ENCODE results near the gene RTEL1.
"Not testable (repeated sequence)": the region's sequence is repeated elsewhere in the genome, so short reads cannot be mapped to it uniquely, and the experiment has no call there.

The RTEL1 gene

DNA sequence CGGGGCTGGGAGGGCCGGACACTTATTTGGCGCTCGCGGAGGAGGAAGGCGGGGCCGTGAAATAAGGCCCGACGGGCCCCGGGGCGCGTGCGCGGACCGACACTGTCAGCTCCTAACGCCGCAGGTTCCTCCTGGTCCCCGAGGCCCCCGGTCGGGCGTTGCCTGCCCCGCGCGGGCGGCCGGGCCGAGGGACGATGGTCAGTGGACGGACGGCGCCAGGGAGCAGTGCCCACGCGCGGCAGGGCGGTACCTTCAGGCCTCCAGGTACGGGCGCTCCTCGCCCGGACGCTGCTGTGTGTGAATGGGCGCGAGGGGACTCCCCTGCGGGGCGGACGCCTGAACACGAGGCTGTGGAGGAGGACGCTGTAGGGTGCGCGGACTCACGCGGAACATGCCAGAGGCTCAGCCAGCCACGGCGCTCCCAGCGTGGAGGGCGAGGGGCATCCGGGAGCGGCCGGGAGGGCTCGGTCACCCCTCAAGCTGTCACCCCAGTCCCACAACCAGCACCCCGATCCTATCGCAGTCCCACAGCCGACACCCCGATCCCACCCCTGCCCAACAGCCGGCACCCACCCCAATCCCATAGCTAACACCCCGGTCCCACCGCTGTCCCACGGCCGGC is 30.9 kb upstream of the RTEL1 start:
- DNase-seq (ENCODE audit: low read depth), result peak; percentile 91

DNA sequence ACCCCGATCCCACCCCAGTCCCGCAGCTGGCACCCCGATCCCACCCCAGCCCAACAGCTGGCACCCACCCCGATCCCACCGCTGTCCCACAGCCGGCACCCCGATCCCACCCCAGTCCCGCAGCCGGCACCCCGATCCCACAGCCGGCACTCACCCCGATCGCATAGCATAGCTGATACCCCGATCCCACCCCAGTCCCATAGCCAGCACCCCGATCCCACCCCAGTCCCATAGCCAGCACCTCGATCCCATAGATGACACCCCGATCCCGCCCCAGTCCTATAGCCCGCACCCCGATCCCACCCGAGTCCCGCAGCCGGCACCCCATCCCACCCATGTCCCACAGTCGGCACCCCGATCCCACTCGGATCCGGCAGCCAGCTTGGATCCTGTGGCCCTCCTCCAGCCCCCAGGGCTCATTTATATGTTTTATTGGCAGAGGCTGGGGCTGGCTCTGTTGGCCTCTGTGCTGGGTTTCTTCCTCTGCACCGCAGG is 30.3 kb upstream of the RTEL1 start:
- no peak for DNase-seq (ENCODE audit: low read depth)

DNA sequence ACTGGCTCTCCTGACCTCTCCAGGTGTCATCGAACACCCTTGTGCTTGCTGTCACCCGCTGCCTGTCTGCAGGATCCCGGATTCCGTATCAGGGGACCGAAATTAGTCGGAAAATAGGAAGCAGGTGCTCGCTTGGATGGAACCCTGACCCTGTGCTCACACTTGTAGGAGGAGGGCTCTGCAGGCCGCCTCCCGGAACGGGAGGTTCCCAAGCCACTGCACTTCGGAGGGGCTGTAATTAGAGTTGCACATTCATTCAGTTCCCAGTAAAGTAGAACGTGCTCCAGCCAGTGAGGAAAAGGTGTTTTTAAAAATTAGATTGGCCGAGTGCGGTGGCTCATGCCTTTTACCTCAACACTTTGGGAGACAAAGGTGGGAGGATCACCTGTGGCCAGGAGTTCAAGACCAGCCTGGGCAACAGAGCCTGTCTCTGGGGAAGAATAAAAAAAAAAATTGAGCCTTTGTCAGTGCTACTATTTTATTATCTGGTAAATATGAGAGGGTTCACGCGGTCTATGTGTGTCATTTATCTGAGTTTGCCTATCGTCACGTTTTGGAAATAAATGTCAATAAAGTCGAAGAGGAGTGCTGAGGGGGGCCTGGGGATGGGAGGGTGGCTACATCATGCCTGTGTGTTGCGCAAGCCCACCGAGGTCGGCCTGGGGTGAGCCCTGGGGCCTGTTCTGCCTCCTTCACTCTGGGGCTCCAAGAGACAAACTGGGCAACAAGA is 29.7 kb upstream of the RTEL1 start:
- DNase-seq (ENCODE audit: low read depth), result peak; percentile 52

DNA sequence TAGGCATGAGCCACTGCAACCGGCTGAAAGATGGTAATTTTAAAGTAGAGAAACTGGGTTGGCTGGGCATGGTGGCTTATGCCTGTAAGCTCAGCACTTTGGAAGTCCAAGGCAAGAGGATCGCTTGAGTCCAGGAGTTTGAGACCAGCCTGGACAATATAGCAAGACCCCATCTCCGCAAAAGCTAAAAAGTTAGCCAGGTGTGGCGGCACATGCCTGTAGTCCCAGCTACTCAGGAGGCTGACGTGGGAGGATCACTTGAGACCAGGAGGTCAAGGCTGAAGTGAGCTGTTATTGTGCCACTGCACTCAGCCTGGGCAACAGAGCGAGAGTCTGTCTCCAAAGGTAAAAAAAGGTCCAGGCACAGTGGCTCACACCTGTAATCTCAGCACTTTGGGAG is 27.2 kb upstream of the RTEL1 start:
- not testable (repeated sequence) for DNase-seq (ENCODE audit: low read depth)

DNA sequence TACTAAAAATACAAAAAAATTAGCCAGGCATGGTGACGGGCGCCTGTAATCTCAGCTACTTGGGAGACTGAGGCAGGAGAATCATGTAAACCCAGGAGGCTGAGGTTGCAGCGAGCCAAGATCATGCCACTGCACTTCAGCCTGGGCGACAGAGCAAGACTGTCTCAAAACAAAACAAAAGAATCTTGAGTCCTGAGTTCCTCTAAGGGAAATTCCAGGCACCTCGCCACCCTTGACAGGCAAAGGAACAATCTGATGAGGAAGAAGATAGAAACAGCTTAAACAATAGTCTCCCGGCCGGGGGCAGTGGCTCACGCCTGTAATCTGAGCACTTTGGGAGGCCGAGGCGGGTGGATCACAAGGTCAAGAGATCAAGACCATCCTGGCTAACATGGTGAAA is 26.7 kb upstream of the RTEL1 start:
- DNase-seq (ENCODE audit: low read depth), result not testable (repeated sequence)

GRCh38 chr20:63633732-63634131 is 24.4 kb upstream of the RTEL1 start:
- DNase-seq (ENCODE audit: low read depth), result no peak

DNA sequence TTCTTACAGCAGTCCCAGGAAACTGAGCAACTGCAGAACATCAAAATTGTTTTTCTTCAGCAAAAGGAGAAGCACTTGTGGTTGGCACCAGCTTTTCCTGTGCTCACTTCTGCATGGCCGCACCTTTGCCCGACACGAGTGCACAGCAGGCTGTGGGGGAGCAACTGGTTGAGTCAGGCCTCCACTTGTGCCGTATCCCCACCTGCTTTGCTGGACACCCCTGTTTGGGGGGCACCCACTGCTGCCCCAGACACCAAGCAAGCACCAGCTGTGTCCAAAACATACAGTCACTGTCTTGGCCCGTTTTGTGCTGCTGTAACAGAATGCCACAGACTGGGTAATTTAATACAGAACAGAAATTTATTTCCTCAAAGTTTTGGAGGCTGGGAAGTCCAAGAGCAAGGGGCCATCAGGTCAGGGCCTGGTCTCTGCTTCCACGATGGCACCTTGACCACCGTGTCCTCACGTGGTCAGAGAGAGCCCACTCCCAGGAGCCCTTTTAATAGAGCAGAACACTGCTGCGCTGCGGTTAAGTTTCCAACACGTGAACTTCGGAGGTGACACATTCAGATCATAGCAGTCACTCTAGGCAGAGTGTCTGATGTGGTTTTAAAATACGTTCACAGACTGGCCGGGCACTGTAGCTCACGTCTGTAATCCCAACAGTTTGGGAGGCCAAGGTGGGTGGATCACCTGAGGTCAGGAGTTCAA is 22.5 kb upstream of the RTEL1 start:
- DNase-seq (ENCODE audit: low read depth), result peak; percentile 63

DNA sequence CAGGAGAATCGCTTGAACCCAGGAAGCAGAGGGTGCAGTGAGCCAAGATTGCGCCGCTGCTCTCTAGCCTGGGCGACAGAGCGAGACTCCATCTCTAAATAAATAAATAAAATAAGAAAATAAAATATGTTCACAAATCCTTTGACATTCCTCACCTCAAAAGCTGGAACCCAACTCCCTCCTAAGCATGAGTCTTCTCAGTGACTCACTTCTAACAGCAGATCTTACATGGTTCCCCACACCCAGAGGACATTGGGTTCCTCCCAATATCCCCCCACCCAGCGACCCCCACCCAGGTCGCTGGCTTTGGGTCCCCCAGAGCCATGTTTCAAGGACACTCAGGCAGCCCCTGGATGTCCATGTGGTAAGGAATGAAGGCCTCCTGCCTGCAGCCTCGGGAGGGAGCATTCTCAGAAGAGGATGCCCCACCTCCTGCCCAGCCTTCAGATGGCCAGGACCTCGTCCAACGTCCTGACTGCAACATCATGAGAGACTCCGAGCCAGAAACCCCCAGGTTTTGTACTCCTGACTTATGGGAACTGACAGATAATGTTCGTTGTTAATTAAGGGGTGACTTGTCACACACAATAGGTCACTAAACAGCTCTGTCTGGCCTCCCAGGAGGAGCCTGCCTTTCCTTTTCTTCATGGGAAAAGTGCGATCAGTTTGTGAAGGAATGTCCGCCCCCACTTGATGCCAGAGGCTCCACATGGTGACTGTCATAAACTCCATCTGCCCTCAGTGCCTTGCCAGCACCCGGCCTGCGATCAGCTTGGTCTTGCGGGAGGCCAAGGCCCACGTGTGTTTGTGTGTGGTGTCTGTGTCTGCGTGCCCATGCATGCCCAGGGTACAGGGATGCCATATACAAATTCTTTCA is 21.1 kb upstream of the RTEL1 start:
- no peak for DNase-seq (ENCODE audit: low read depth)

GRCh38 chr20:63639093-63639975 is 18.8 kb upstream of the RTEL1 start:
- peak; percentile 53 for DNase-seq (ENCODE audit: low read depth)

DNA sequence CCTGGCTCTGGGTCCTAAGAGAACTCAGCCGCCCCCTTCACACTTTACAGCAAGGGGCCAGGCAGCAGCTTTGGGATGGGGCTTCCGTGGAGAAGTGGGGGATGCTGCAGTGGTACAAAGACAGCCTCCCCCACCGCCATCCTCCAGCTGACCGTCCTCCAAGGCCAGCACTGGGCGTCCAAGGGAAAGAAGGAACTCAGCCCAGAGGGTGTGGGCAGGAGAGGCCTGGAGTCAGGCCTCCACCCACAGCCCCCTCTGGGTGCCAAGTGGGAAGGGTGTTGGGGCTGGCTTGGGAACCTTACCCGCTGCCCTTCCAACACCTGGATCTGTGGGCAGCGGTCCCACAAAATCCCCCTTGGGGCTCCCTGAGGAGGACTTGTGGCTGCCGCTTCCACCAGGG is 18.0 kb upstream of the RTEL1 start:
- no peak for DNase-seq (ENCODE audit: low read depth)

DNA sequence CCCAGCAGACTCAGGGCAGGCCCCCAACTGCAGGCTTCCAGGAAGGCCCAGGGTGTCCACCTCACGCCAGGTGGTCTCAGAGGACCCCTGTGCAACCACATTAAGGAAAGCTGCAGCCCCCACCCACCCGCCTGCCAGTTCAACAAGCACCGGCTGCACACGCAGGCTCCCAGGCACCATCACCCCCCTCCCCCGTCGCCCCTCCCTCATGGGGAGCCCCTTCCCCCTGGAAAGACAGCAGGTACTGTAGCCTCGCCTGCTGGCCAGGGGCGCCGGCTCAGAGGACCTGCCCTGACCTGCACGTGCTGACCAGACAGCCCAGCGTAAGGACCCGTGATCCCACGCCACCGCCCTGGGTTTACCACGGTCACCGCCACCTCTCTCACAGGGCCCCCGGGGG is 17.4 kb upstream of the RTEL1 start:
- DNase-seq (ENCODE audit: low read depth), result not testable (repeated sequence)

DNA sequence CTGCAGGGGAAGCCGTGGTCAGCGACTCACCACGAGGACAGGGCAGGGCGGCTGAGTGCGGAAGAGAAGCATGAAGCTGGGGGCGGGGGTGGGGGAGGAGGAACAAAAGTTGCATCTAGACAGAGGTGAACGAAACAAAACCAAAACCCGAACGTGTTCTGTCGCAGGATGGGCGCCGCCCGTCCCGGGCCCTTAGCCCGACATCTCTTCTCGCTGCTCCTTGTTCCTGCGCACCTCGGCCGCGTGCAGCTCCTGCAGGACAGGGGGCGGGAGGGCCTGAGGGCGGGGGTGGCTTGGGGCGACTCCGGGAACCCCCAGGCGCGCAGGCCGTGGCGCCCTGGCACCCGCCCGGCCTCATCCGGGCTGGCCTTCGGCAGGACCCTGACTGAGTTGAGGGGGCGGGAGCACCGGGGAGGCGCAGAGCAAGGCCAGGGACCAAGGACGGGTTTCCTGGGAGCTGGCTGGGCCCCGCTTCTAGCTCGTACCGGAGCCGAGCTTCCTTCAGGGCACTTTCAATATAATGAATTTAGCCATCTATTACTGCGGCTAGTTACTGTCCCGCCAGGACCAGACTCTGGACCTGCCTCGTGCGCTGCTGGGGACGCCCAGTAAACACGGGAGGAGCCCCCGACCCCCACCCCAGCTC is 16.8 kb upstream of the RTEL1 start:
- DNase-seq (ENCODE audit: low read depth), result no peak

DNA sequence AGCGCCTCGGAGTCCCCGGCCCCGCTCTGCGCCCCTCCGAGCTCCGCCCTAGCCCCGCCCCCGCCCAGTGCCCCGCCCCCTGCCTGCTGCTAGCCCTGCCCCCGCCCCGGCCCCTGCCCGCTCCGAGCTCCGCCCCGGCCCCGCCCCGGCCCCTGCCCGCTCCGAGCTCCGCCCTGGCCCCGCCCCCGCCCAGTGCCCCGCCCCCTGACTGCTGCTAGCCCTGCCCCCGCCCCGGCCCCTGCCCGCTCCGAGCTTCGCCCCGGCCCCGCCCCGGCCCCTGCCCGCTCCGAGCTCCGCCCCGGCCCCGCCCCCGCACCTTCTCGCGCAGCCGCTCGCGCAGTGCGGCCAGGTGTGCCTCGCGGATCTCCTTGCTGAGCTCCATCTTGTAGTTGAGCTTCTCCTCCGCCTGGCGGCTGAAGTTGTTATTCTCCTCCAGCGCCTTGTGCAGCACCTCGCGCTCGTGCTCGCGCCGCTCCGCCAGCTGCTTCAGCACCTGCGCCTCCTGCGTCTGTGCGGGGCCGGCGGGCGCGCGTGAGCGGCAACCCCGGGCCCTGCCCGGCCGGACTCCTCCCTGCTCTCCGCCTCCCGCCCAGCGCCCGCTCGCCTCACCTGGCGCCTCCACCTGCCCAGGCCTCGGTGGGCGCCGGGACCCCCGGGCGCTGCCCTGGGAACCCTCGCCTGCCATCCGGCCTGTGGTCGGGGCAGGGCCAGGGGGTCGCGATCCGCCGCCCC is 16.2 kb upstream of the RTEL1 start:
- peak; percentile 97 for DNase-seq (ENCODE audit: low read depth)

DNA sequence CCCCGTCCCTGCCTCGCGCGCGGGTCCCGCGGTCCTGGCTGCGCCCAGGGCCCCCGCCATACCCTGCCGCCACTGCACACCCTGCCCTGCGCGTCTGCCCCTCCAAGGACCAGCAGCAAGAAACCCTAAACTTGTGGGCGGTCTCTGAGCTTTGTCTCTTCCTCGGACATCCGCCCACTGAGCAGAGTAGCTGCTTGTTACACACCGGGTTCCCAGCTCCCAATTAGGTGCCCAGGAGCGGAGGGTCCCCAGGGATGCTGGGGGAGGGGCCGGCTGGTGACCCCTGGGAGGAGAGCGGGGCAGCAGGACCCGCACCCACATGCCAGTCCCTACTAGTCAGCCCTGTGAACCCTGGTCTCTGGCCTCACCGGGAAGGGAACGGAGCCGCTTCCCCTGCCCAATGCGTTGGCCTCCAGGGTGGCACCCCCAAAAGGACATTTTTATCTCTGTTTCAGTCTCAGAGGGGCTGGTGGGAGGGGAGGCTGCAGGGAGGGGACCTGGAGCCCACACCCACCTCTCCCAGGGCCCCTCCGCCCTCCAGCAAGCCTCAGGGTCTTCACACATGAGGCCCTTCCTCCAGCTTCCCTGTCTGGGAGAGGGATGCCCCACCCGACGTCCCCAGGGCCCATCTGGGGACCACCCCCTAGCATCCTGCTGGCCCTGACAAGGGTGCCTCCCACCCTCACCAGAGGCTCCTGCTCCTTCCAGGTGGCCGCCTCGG is 15.4 kb upstream of the RTEL1 start:
- no peak for DNase-seq (ENCODE audit: low read depth)

DNA sequence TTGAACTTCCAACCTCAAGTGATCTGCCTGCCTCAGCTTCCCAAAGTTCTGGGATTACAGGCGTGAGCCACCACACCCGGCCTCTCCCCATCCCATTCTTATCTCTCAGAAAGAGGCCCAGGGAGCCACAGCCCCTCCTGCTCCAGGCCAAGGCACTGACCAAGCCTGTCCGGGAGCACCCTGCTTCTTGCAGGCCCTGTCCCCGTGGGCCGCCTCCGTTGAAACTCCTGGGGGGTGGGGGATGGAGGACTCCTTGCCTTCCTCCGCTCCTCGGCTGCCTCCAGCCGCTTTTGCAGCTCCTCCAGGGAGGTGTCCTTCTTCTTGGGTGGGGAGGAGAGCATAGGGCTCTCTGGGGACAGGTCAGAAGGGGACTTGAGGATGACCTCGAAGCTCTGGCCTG is 14.6 kb upstream of the RTEL1 start:
- DNase-seq (ENCODE audit: low read depth), result no peak

DNA sequence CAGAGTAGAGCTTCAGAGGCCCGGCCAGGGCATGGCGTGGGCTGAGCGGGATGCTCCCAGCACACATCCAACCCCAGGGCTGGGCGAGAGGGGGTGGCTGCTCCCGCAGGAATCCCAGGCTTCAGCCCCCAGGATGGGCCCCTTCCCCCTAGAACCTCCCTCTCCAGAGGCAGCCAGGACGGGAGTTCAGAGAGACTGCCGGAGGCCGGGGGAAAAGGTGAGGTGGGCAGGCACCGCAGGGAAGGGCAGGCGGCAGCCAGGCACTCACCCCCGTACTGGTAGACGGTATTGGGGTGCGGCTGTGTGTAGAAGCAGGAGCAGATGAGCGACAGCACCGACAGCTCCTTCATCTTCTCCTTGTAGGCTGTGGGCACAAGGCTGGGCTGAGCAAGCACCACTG is 14.2 kb upstream of the RTEL1 start:
- DNase-seq (ENCODE audit: low read depth), result no peak

- DNase-seq (ENCODE audit: low read depth), result no peak
These were observed 12.9 kb upstream of the RTEL1 start for GRCh38 chr20:63645218-63645617.

- DNase-seq (ENCODE audit: low read depth), result no peak
These were observed 9.9 kb upstream of the RTEL1 start for GRCh38 chr20:63648190-63648589.

GRCh38 chr20:63648895-63649589 is 9.1 kb upstream of the RTEL1 start:
- no peak for DNase-seq (ENCODE audit: low read depth)
